Activated CD4-positive, CD25-positive, alpha-beta regulatory T cell treated with anti-CD3 and anti-CD28 coated beads, Interleukin-2, amount 50 U/mL, for 72 hours (primary cell): ENCODE measurements around the gene LRRC27.
"Not testable (repeated sequence)": the region's sequence is repeated elsewhere in the genome, so short reads cannot be mapped to it uniquely, and the experiment has no call there.

Experiments
- DNase-seq: peaks from one replicate; pipeline ENCODE4 v3.0.0; 2021

LRRC27 gene

DNA sequence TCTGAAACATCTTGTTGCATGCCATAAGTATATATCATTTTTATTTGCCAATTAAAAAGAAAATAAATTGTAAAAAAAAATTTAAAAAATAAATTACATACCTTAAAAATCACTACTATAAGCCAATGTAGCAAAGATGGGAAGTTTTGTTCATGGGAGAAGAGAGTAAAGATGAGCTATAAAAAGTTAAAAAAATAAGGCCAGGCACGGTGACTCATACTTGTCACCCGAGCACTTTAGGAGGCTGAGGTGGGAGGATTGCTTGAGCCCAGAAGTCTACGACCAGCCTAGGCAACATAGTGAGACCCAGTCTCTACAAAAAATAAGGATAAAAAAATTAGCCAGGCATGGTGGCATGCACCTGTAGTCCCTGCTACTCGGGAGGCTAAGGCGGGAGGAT is 15.9 kb upstream of the LRRC27 start:
- DNase-seq: no peak

DNA sequence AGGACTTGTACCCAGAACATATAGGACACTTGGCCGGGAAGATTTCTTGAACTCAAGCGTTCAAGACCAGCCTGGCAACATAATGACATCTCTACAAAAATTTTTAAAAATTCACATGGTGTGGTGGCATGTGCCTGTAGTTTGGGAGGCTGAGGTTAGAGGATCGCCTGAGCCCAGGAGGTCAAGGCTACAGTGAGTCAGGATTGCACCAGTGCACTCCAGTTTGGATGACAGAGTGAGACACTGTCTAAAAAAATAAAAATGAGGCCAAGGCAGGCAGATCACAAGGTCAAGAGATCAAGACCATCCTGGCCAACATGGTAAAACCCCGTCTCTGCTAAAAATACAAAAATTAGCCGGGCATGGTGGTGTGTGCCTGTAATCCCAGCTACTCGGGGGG is 14.5 kb upstream of the LRRC27 start:
- DNase-seq: not testable (repeated sequence)

DNA sequence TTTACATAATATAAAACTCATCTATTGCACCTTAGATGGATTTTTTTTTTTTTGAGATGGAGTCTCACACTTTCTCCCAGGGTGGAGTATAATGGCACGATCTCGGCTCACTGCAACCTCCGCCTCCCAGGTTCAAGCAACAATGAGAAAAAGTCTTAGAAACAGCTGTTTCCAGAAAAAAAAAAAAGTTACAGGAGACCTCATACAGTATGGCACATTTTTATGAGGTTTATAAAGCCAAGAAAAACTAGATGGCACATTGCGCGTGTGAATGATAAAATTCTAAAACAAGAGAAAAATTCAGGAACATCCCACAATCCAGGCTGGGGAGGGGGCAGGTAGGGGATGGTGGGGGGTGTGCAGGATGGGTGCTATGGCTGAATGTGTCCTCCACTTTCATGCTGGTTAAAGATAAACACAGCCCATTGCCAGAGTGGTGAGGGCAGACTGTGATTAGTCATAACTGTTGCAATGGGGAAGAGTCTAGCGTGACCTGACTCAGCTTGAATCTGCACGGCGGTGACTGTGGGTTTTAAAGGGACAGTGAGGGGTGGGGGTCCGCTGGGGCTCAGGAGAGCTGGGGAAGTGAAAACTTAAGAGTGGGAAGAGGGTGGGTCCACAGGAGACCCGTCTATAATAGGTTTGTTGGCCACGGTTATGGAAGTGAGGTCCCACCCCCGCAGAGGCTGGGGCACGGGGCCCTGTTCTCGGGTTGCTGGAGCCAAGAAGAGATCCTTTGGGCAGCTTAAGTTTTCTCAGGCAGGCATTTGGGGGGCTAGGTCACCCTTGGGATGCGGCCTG is 11.9 kb upstream of the LRRC27 start:
- no peak for DNase-seq

DNA sequence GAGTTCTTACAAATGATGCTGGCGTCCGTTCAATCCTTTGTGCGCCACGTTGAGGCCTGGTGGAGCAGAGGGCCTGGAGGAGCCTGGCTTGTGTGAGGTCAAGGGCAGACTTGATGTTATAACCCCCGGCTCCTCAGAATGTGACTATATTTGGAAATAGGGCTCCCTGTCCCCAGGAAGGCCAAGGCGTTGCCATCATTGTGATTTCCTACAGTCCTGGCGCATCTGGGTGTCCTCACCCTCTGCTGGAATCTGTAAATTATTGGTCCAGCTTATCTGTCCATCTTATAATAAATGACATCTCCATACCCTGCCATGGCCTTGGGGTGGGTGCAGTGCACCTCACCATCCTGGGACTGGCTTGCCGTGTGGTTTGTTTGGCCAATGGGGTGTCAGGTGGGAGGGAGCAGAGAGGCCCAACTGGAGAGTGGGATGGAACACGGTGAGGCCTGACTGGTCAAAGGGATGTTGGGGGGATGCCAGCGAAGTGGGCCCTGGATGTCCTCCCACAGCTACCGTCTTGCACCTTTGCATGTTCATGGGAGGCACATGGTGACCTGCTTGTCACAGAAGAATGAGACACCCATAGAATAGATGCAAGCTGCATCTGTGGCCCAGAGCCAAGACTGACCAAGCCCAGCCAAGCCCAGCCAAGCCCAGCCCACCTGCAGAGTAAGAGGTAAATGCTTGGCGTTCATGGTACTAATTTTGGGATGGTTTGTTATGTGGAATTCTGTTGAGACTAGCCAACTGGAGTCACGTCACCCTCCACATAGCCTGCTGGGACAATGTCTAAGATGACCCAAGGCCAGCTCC is 11.1 kb upstream of the LRRC27 start:
- no peak for DNase-seq

DNA sequence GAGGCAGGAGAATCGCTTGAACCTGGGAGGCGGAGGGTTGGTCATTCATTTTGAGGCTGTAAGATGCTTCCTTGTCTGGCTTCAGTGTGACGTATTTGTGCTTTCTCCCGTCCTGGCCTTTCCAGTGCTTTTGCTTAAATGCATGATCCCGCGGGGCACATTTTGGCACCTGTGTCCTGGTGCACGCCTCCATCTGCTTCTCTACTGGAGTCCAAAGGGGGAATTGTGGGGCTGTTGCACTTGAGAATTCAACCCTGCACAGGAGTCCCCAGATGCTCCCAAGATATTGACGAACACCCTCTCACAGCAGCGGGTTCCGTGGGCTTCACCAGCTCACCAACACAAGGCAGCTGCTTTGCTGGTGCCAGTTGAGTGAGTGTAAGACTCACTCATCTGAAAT is 10.3 kb upstream of the LRRC27 start:
- no peak for DNase-seq

DNA sequence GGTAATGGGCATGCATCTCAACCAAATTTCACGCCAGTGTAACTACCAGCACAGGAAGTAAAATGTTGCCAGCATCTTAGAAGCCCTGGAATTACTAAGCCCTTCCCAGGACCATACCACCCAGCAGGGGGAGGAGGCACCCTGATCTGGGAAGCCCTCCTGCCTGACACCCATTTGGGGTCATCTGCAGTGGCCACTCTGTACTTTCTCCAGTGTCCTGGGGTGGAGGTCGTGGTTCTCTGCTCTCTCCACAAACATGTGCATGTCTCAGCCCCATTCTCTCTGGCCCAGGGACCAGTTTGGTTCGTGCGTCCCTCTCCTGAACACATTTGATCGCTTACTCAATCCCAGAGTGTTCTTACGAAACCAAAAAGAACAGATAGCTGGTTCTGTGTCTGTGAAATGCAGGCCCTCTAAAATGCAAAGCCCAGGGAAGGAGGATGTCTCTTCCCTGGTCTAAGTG is 9.4 kb upstream of the LRRC27 start:
- no peak for DNase-seq

DNA sequence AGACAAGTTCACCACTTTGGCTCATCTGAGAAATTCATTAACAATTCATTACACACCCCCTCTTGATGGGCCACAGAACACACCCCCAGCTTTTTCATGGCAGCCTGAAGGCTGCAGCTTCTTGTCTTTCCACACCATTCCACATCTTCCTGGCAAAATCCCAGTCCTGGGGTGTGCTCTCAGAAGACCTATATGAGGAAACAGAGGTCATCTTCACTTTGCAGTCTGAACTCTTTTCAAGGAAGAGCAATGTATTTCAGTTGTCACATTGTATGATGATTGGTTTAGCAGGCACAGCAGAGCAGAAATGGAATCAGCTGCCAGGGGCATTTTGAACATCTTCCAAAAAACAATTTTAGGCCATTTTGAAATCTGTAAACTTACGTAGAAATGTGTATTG is 7.8 kb upstream of the LRRC27 start:
- DNase-seq: no peak

DNA sequence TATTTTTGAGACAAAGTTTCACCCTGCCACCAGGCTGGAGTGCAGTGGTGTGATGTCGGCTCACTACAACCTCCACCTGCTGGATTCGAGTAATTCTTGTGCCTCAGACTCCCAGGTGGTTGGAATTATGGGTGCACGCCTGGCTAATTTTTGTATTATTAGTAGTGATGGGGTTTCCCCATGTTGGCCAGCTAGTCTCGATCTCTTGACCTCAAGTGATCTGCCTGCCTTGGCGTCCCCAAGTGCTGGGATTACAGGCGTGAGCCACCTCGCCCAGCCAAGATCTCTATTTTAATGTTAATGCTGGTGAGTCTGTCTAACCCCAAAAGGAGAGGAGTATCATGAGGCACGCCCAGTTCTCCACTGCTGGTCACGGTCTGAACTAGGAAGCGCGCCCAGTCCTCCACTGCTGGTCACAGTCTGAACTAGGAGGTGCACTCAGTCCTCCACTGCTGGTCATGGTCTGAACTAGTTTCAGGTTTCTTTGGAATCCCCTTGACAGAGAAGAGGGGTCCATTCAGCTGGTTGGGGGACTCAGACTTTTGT is 5.6 kb upstream of the LRRC27 start:
- no peak for DNase-seq

DNA sequence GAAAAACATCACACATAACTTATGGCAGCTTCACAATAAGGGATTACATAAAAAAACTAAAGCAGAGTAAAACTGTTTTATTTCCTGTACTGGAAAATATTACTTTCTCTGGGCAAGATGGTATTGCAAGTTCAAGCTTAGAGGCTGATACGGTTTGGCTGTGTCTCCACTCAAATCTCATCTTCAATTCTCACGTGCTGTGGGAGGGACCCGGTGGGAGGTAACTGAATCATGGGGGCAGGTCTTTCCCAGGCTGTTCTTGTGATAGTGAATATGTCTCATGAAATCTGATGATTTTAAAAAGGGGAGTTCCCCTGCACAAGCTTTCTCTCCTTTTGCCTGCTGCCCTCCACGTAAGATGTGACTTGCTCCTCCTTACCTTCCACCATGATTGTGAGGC is 5.1 kb upstream of the LRRC27 start:
- no peak for DNase-seq

DNA sequence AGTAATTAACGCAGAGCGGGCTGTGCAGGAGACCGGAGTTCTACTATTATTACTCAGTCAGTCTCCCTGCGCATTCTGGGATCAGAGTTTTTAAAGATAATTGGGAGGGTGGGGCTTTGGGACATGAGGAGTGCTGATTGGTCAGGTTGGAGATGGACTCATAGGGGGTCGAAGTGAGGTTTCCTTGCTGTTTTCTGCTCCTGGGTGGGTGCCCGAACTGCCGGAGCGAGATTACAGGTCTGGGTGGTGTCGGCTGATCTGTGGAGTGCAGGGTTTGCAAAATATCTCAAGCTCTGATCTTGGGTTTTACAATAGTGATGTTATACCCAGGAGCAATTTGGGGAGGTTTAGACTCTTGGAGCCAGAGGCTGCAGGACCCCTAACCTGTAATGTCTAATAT is 3.9 kb upstream of the LRRC27 start:
- DNase-seq: no peak

DNA sequence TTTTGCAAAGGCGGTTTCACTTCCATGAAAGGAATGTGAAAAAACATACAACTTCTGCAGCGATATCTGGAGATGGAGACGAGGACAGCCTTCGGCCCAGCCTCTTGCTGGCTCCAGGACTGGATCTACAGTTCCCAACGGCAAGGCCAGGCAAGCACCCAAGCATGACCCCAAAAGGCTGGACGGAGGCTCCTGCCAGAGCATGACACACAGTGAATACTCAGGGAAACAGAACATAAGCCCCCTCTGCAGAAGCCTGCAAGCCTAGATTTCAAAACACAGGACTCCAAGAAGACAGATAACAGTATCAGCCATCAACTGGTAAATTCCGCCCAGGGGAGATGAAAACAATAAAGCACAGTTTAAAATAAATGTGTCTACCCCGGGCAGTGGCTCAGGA is 3.3 kb upstream of the LRRC27 start:
- DNase-seq: no peak

DNA sequence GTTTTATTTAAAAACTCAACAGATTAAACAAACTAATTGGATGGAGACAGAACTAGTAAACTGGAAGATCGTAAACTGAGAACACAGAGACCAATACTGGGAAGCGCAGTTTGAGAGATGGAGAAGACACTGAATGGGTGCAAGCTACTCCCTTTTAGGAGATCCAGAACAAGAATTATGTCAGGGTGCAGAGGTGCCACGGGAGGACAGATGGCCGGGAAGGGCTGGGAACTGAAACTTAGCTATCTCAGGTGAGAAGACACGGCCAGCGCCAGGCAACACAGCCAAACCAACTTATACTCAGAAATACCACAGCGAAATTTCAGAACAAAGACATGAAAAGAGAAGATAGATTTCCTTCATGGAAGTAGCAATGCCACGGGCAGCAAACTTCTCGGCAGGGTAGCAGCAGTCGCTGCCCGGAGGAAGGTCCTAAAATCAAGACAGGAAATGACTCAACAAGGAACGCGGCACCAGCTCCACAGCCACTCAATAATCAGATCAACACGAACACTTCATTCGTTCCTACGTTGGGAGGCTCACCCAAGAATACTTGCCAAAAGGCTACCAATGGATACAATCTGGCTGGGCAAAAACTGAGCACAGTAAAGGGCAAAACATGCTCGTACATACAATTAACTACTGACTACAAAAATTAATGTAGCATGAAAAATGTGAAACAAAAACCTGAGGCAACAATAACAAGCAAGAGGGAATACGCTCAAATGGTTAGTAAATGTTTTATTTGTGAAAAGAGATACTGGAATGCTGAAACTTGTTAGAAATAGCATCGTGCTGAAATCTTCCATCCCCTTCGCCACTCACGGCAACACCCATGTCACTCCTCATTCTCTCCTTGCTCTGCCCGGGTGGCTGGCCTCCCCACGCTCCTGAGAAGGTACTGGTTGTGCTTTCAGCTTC is 2.2 kb upstream of the LRRC27 start:
- no peak for DNase-seq

DNA sequence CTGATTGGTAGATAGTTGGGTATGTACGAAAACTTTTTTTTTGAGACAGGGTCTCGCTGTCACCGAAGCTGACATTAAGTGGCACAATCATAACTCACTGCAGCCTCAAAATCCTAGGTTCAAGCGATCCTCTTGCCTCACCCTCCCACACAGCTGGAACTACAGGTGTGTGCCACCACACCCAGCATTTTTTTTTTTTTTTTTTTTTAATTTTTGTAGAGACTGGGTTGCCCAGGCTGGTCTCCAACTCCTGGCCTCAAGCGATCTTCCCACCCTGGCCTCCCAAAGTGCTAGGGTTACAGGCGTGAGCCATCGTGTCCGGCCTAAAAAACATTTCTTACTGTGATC is 1.5 kb upstream of the LRRC27 start:
- no peak for DNase-seq

DNA sequence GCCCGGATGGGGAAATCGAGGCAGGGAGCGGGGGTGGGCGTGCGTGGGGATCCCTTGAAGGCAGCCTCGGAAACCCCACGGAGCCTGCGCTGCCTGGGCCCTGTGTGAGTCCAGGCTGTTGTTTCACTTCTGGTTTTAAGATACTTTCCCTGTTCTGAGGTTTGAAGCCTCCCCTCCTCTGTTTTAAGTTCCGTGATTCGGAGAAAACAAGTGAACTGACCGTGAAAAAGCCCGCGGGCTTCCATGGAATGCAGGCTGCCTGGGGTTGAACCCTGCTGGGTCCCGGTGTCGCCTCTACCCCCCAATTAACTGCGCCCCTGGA is 401 bp downstream of the LRRC27 start:
- no peak for DNase-seq

DNA sequence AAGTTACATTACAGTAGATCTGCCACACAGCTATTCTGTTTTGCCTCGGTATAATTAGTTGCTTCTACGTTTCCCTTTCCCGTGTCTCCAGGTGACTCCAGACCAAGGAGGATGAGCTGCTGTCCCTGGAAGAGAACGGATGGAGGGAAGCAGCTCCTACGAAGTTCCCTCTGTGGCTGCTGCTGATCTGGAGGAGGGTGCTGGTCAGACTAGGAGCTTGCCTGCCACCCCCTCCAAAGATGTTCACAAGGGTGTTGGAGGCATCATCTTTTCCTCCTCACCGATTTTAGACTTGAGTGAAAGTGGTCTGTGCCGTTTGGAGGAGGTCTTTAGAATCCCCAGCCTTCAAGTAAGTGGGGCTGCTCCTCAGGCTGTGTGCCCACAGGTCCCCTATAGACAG is 1.4 kb downstream of the LRRC27 start:
- DNase-seq: no peak

DNA sequence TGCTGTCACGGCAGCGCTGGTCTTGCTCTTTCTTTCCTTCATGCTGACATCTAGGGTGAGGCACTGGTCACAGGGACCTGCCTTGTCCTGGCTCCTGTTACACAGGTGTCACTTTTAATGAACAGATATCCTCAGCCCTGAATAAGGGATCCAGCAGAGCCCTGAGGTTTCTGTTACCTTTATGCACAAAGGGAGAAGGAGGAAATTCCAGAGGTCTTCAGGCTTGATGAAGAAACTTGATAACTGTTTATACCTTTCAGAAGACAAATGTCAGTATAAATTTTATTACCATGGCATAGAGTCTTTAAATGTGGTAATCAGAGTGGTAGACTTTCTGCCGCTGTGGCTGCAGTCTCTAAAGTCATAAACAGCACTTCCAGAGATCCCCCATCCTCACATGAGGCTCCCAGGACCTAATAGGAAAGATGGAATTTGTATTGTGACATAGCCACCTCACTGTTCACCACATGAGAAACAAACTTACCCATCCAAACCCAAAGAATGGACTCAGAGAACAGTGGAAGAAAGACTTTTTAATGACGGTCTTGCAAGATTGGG is 2.7 kb downstream of the LRRC27 start:
- DNase-seq: no peak

DNA sequence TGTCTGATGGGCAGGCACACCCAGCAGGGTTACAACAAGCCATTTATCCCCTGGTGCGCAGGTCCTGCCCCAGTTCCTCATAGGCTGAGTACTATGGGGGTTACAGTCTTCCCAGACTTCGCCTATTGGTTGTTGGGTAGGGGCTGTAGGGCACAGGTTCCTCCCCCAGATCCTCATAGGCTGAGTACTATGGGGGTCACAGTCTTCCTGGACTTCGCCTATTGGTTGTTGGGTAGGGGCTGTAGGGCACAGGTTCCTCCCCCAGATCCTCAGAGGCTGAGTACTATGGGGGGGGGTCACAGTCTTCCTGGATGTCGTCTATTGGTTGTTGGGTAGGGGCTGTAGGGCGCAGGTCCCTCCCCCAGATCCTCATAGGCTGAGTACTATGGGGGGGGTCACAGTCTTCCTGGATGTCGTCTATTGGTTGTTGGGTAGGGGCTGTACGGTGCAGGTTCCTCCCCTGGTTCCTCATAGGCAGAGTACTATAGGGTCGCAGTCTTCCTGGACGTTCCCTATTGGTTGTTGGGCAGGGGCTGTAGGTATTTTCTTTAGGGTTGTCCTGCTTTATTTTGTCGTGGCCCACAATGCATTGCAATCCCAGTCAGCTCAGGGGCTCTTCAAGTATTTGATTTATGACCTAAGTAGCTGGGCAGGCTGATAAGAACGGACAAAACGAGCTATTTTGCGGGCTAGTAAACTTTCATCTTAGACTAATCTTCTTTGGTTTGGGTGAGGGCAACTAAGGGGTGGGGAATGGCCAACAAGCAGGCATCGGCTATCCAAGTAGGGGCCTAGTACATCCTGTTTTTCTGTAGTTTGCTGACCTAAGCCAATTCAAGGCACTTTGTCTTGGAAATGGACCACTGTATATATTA is 3.4 kb downstream of the LRRC27 start:
- DNase-seq: no peak

DNA sequence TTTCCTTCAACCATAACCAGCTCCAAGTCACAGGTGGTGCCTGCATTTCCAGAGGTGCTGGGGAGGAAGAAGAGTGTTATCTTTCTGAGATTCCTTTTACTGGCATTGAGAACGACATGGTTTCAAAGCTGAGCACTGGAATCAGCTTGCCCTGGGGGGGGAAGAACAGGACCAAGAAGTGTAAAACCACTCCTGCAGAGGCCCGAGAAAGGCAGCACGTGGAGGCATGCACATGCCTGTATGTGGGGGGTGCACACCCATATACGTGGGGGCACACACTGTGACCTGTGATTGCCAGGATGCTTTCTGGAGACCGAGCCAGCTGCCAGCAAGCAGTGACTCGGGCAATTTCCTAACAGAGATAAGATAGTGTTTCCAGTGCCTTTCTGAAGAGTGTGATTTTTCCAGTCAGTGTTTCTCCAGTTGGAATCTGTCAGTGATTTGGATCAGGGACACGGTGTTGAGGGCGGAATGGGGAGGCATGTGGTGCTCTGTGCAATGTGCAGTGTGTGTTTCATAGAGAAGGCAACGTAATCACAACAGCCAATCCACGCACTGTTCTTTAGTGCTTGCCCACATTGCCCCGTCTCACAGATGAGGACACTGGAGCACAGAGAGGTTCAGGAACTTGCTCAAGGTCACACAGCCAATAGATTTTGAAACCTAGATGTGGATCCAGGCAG is 4.2 kb downstream of the LRRC27 start:
- DNase-seq: no peak

DNA sequence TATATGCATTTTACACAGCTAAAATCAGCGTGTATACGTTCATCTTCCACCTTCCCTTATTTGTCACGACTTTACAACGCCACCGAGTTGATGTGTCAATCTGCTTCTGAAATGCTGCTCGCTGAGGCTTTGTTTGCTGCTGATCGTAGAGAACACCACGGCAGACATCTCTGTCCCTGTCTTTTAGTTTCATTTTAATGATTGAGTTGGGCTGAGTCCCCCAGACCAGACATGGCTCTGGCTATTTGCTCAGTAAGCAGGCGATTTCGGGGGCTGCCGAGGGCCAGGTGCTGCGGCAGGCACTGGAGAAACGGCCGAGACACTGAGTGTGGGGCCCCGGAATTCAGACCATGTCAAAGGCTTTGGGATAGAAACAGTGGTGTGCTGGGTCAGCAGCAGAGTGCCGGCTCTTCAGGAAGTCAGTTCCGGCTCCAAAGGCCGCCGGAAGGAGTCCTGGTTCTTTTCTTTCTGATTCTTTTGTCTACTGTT is 5.0 kb downstream of the LRRC27 start:
- no peak for DNase-seq

DNA sequence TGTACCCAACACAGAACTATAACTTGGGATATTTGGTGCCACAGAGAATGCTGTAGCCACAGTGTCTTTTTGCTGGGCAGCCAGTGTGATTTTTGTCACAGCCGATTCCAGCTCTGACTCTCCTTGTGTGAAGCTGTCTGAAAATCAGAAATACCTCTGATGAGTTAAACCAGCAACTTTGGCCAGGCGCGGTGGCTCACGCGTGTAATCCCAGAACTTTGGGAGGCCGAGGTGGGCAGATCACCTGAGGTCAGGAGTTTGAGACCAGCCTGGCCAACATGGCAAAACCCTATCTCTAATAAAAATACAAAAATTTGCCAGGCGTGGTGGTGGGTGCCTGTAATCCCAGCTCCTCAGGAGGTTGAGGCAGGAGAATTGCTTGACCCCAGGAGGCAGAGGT is 5.9 kb downstream of the LRRC27 start:
- not testable (repeated sequence) for DNase-seq

DNA sequence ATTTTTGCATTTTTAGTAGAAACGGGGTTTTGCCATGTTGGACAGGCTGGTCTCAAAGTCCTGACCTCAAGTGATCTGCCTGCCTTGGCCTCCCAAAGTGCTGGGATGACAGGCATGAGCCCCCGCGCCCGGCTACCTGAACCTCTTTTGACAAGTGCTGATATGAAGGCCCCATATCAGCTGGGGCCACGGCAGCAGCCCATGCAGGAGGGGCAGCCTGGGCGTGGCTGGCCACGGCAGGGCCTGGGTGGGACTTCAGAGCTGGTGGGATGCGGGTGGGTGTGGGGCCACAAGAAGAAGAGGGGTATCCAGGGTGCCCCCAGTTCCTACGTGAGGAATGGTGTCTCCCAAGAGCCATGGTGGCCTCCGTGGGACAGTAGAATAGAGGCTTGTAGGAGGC is 6.9 kb downstream of the LRRC27 start:
- no peak for DNase-seq
